GM18858 (cell line): ENCODE data around the gene CDX2.
"Not testable (repeated sequence)": the region's sequence is repeated elsewhere in the genome, so short reads cannot be mapped to it uniquely, and the experiment has no call there.

Experiments
- ATAC-seq: cut with Tn5 transposase; IDR thresholded peaks from one replicate; pipeline ENCODE4 v1.9.1; 2021; ENCODE audit not compliant: unreplicated experiment

Gene CDX2

GRCh38 chr13:27965740-27966640, 3.1 kb downstream of the CDX2 start:
- no peak for ATAC-seq

GRCh38 chr13:27965343-27965739, 3.8 kb downstream of the CDX2 start:
- ATAC-seq, result no peak

- no peak for ATAC-seq
Observed at GRCh38 chr13:27964741-27965323, 4.3 kb downstream of the CDX2 start.

GRCh38 chr13:27964206-27964605, 4.9 kb downstream of the CDX2 start:
- ATAC-seq, result not testable (repeated sequence)

- no peak for ATAC-seq
Observed at GRCh38 chr13:27963491-27963890, 5.6 kb downstream of the CDX2 start.

GRCh38 chr13:27962982-27963381, 6.1 kb downstream of the CDX2 start:
- ATAC-seq, result no peak

GRCh38 chr13:27962128-27962841, 6.8 kb downstream of the CDX2 start:
- no peak for ATAC-seq

GRCh38 chr13:27961227-27962085, 7.7 kb downstream of the CDX2 start:
- no peak for ATAC-seq

- ATAC-seq, result no peak
Observed at GRCh38 chr13:27960362-27961226, 8.5 kb downstream of the CDX2 start.

- no peak for ATAC-seq
Observed at GRCh38 chr13:27959976-27960361, 9.1 kb downstream of the CDX2 start.

- no peak for ATAC-seq
Observed at GRCh38 chr13:27956576-27957300, 12.4 kb downstream of the CDX2 start.

GRCh38 chr13:27955014-27955591, 14.0 kb downstream of the CDX2 start:
- no peak for ATAC-seq

- no peak for ATAC-seq
Observed at GRCh38 chr13:27954406-27954851, 14.7 kb downstream of the CDX2 start.

- ATAC-seq, result peak; percentile 62
Observed at GRCh38 chr13:27953676-27954405, 15.3 kb downstream of the CDX2 start.

GRCh38 chr13:27952876-27953675, 16.0 kb downstream of the CDX2 start:
- no peak for ATAC-seq

- ATAC-seq, result no peak
Observed at GRCh38 chr13:27942972-27943371, 26.1 kb downstream of the CDX2 start.

- no peak for ATAC-seq
Observed at GRCh38 chr13:27933580-27934328, 35.4 kb downstream of the CDX2 start.
